HCT116 (cell line): ENCODE data around the gene ELAVL1.

ENCODE experiments used
- CEBPB ChIP-seq: IDR thresholded peaks from 2 replicates; pipeline ENCODE4 v1.6.1; 2012; ENCODE audit warnings: low read depth
- EZH2 ChIP-seq: fragments of 200-600 bp; sonication (generic); IDR thresholded peaks from 2 replicates; pipeline ENCODE4 v1.6.1; 2017; ENCODE audit warnings: antibody characterized with exemption, mixed run types
- POLR2A ChIP-seq: IDR thresholded peaks from 2 replicates; pipeline ENCODE4 v1.7.0; 2011; ENCODE audit warnings: borderline replicate concordance; ENCODE audit not compliant: insufficient read depth, insufficient read length; ENCODE audit errors: extremely low read depth

GRCh38 chr19:8054169-8054568 lies 48.7 kb upstream of the ELAVL1 start:
- TF ChIP-seq POLR2A (no peak), EZH2 (no peak), CEBPB (no peak)
